ENCODE measurements around the gene PDZD4.

DNA sequence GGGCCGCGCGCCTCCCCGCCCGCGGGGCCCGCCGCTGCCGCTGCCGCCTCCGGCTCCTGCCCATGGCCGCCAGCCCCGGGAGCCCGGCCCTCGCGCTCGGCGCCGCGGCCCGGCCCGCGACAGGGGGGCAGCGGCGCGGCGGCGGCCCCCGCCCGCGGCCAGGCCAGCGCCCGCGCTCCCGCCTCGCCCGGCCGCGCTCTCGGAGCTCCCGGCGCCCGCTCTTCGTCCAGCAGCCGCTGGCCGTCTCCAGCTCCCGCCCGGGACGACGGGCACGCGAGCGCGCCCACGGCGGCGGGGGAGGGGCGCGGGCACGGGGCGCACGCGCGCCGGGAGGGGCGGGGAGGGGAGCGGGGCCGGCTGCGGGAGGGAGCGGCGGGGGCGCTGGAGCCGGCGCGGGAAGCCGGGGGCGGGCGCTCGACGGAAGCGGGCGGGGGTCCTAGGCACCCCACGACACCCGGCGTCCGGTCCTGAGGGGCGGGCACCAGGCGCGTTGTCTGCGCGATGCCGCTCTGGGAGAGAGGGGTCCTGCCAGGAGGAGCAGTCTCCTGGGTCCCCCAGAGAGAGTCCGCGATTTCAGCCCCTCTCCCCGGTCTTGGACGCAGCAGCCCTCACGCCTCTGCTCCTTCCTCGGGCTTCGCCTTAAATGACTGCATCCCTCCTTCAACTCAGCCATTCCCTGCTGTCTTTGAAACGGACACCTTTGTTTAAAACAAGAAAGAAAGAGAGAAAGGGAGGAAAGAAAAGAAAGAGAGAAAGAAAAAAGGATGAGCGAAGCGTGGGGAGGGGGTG is 490 bp upstream of the PDZD4 start:
- TF ChIP-seq, protein P1, sequence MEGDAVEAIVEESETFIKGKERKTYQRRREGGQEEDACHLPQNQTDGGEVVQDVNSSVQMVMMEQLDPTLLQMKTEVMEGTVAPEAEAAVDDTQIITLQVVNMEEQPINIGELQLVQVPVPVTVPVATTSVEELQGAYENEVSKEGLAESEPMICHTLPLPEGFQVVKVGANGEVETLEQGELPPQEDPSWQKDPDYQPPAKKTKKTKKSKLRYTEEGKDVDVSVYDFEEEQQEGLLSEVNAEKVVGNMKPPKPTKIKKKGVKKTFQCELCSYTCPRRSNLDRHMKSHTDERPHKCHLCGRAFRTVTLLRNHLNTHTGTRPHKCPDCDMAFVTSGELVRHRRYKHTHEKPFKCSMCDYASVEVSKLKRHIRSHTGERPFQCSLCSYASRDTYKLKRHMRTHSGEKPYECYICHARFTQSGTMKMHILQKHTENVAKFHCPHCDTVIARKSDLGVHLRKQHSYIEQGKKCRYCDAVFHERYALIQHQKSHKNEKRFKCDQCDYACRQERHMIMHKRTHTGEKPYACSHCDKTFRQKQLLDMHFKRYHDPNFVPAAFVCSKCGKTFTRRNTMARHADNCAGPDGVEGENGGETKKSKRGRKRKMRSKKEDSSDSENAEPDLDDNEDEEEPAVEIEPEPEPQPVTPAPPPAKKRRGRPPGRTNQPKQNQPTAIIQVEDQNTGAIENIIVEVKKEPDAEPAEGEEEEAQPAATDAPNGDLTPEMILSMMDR (conservative IDR thresholded peaks at IDR 0.05; ENCODE audit: low read length) = no peak
- TF ChIP-seq EZH2phosphoT487 (IDR thresholded peaks at IDR 0.05; ENCODE audit: borderline replicate concordance, low read depth, low read length) = no peak

Measured in OCI-LY7 (cell line).